HEK293 (cell line): ENCODE data around the gene CYREN.

Source experiments
- PRDM1 ChIP-seq: fragments of 450-650 bp; formaldehyde crosslinking; IDR thresholded peaks from 2 replicates; pipeline ENCODE4; 2016; ENCODE audit warnings: missing biosample characterization, missing genetic modification characterization
- RBAK ChIP-seq: fragments of 450-650 bp; formaldehyde crosslinking; IDR thresholded peaks from 2 replicates; pipeline ENCODE4 v1.5.1; 2016; ENCODE audit warnings: missing biosample characterization, missing genetic modification characterization
- SP2 ChIP-seq: fragments of 450-650 bp; formaldehyde crosslinking; IDR thresholded peaks from 2 replicates; pipeline ENCODE4 v1.5.1; 2016; ENCODE audit warnings: missing biosample characterization, missing genetic modification characterization
- ZBTB11 ChIP-seq: fragments of 450-650 bp; formaldehyde crosslinking; conservative IDR thresholded peaks from 2 replicates; pipeline ENCODE4 v1.5.1; 2016; ENCODE audit warnings: low read depth, missing biosample characterization, missing genetic modification characterization
- ZBTB48 ChIP-seq: fragments of 450-650 bp; formaldehyde crosslinking; IDR thresholded peaks from 2 replicates; pipeline ENCODE4 v1.5.1; 2016; ENCODE audit warnings: missing biosample characterization, missing genetic modification characterization
- ZBTB7A ChIP-seq: fragments of 450-650 bp; formaldehyde crosslinking; IDR thresholded peaks from 2 replicates; pipeline ENCODE4 v1.5.1; 2016; ENCODE audit warnings: low read depth, missing biosample characterization, missing genetic modification characterization
- ZIC2 ChIP-seq: fragments of 450-650 bp; formaldehyde crosslinking; IDR thresholded peaks from 2 replicates; pipeline ENCODE4 v1.5.1; 2016; ENCODE audit warnings: missing biosample characterization, missing genetic modification characterization
- ZNF274 ChIP-seq, 2 experiments: fragments of 200-500 bp in 1 of 2; fragments of 450-650 bp in 1 of 2; sonication (Bioruptor generic) in 1 of 2; formaldehyde crosslinking in 1 of 2; IDR thresholded peaks; 2 replicates each; pipeline versions ENCODE4 v1.5.1 to v1.6.1; 2014 to 2016; ENCODE audit warnings: borderline replicate concordance in 1 of 2, inconsistent platforms in 1 of 2, low read length in 1 of 2, missing biosample characterization in 1 of 2, missing genetic modification characterization in 1 of 2
- ZNF677 ChIP-seq: fragments of 450-650 bp; IDR thresholded peaks from 2 replicates; pipeline ENCODE4 v1.5.0; 2018; ENCODE audit warnings: missing biosample characterization, mild to moderate bottlenecking, missing genetic modification characterization, moderate library complexity
- ZNF792 ChIP-seq: fragments of 450-650 bp; formaldehyde crosslinking; IDR thresholded peaks from 2 replicates; pipeline ENCODE4 v1.5.1; 2016; ENCODE audit warnings: missing biosample characterization, missing genetic modification characterization
- ZNF843 ChIP-seq: fragments of 450-650 bp; formaldehyde crosslinking; IDR thresholded peaks from 2 replicates; pipeline ENCODE4 v1.5.1; 2016; ENCODE audit warnings: missing biosample characterization, missing genetic modification characterization
- TF ChIP-seq, protein P1 (sequence below): fragments of 450-650 bp; formaldehyde crosslinking; IDR thresholded peaks from 2 replicates; pipeline ENCODE4 v1.5.1; 2016; ENCODE audit warnings: missing biosample characterization, missing genetic modification characterization
- TF ChIP-seq, protein P2 (sequence below): fragments of 450-650 bp; formaldehyde crosslinking; IDR thresholded peaks from 2 replicates; pipeline ENCODE4 v1.5.1; 2016; ENCODE audit warnings: missing biosample characterization, missing genetic modification characterization
- TF ChIP-seq, protein P3 (sequence below): fragments of 450-650 bp; formaldehyde crosslinking; IDR thresholded peaks from 2 replicates; pipeline ENCODE4 v1.5.1; 2017; ENCODE audit warnings: missing biosample characterization, missing genetic modification characterization

DNA sequence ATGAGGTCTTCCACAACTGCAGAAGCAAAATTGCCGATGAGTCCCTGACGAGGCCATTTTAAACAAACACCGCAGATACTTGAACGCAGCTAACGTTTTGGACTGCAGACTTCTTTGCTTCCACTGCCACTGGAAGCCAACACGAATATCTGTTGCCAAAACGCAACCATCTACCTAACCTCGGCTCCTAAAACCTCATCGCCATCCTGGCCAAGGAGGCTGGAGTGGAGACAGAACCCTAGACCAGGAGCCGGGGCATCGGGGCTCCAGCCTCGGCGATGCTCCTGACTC, 40.3 kb upstream of the CYREN start:
- TF ChIP-seq, protein P1, sequence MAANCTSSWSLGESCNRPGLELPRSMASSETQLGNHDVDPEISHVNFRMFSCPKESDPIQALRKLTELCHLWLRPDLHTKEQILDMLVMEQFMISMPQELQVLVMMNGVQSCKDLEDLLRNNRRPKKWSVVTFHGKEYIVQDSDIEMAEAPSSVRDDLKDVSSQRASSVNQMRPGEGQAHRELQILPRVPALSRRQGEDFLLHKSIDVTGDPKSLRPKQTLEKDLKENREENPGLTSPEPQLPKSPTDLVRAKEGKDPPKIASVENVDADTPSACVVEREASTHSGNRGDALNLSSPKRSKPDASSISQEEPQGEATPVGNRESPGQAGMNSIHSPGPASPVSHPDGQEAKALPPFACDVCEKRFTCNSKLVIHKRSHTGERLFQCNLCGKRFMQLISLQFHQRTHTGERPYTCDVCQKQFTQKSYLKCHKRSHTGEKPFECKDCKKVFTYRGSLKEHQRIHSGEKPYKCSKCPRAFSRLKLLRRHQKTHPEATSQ (tag by site-specific recombination), result no peak
- TF ChIP-seq ZIC2 (tag by site-specific recombination) (no peak), ZNF843 (no peak), ZNF677 (tag by site-specific recombination) (no peak), ZBTB7A (tag by site-specific recombination) (no peak), PRDM1 (tag by site-specific recombination) (no peak), ZBTB48 (tag by site-specific recombination) (no peak), RBAK (no peak), ZNF792 (no peak), SP2 (tag by site-specific recombination) (no peak), ZNF274 (IDR thresholded peaks at IDR 0.05; ENCODE audit: low read length) (no peak), ZNF274 (tag by site-specific recombination; IDR thresholded peaks at IDR 0.05; ENCODE audit: borderline replicate concordance) (no peak), ZBTB11 (no peak)
- TF ChIP-seq, protein P2, sequence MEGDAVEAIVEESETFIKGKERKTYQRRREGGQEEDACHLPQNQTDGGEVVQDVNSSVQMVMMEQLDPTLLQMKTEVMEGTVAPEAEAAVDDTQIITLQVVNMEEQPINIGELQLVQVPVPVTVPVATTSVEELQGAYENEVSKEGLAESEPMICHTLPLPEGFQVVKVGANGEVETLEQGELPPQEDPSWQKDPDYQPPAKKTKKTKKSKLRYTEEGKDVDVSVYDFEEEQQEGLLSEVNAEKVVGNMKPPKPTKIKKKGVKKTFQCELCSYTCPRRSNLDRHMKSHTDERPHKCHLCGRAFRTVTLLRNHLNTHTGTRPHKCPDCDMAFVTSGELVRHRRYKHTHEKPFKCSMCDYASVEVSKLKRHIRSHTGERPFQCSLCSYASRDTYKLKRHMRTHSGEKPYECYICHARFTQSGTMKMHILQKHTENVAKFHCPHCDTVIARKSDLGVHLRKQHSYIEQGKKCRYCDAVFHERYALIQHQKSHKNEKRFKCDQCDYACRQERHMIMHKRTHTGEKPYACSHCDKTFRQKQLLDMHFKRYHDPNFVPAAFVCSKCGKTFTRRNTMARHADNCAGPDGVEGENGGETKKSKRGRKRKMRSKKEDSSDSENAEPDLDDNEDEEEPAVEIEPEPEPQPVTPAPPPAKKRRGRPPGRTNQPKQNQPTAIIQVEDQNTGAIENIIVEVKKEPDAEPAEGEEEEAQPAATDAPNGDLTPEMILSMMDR, result no peak
- TF ChIP-seq, protein P3, sequence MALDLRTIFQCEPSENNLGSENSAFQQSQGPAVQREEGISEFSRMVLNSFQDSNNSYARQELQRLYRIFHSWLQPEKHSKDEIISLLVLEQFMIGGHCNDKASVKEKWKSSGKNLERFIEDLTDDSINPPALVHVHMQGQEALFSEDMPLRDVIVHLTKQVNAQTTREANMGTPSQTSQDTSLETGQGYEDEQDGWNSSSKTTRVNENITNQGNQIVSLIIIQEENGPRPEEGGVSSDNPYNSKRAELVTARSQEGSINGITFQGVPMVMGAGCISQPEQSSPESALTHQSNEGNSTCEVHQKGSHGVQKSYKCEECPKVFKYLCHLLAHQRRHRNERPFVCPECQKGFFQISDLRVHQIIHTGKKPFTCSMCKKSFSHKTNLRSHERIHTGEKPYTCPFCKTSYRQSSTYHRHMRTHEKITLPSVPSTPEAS (tag by site-specific recombination), result no peak
